GM23248 (cell line): ENCODE data around the gene OLIG3.

Experiments
- EZH2 ChIP-seq: fragments of 200-600 bp; sonication (generic); IDR thresholded peaks from 2 replicates; pipeline ENCODE4 v1.6.1; 2018; ENCODE audit warnings: antibody characterized with exemption, mild to moderate bottlenecking; ENCODE audit not compliant: insufficient read depth, poor library complexity, severe bottlenecking
- EZH2phosphoT487 ChIP-seq: fragments of 200-600 bp; sonication (generic); IDR thresholded peaks from 2 replicates; pipeline ENCODE4 v1.6.1; 2018; ENCODE audit warnings: antibody characterized with exemption, moderate library complexity, mild to moderate bottlenecking, low read depth; ENCODE audit not compliant: insufficient read depth

GRCh38 chr6:137519629-137520176 is 25.5 kb upstream of the OLIG3 start:
- TF ChIP-seq EZH2 (no peak), EZH2phosphoT487 (no peak)
